Measurements from ENCODE around the gene TGM4.

The TGM4 gene

DNA sequence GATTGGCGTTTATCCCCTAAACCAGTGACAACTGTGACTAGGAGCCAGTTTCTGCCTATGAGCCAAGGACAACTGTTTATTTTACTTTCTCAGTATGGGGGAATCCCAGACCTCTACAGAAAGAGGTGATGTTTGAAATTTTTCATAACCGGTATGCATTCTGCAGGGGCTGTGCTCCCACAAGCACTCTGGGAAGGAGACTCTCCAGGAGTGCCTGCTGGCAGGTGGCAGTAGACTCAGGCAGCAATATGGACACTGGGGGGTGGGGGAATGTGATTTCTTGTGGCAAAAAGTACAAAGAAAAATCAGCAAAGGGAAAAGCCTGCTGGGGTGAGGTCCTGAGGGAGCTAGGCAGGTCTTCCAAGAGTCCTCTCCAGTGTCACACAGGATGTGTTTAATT is 5.9 kb downstream of the TGM4 start:
- no peak for DNase-seq (ENCODE audit: low spot score)

DNA sequence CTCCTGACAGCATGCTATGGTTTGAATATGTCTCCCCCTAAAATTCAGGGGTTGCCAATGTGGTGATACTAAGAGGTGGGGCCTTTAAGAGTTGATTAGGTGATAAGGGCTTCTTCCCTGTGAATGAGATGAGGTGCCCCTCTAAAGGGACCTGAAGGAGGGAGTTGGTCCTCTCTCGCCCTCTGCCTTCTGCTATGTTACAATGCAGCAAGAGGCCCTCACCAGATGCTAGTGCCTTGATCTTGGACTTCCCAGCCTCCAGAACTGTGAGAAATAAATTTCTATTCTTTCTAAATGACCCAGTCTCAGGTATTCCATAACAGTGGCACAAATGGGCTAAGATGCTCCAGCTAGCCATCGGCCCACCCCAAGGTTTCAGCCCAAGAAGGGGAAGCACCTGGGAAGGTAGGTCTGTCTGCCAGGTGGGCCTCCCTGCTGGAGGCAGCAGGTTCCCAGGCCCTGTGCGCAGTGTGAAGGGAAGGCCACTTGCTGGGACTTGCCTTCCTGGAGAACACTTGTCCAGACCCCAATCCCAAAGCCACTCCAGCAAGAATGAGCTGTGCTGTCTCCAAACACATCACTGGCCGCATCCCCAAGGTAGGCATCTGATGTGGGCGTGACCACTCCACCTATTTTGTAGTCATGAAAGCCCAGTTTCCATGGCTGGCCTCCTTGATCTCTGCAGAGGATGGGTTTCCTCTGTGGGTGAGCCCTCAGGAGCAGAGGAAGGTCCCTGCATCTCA is 9.0 kb downstream of the TGM4 start:
- DNase-seq (ENCODE audit: low spot score): no peak

DNA sequence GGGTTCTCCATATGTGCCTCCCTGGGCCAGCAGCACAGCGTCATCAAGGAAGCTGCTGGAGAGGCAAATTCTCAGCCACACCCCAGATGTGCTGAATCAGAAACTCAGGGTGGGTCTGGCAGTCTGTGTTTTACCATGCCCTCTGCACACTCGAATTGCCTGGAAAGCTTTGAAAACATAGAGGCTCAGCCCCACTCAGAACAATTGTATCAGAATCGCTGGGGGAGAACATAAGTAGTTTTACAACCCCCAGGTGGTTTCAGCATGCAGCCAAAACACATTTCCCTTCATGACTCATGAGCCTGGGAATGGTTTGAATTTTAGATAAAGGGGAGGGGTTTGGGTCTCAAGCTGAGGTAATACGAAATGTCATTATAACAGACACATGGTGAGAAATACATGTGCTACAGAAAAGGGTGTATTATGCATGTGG is 9.6 kb downstream of the TGM4 start:
- peak; percentile 86 for DNase-seq (ENCODE audit: low spot score)

DNA sequence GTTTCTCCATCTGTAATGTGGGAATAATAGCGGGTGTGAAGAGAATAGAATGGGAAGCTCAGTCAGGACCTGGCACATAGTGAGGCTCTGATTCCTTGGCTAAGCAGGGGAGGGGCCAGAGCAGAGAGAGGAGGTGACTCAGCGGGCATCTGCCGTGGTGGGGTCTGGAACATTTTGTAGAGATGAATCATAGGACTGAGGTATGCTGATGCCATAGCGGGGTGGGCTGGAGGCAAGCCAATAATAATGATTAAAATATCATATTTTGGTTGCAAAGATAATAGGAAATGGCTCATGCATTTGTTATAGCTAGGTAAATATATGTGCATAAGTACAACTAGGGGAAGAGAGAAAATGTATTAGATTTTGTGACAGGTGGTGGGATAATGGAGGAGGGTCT is 11.2 kb downstream of the TGM4 start:
- DNase-seq (ENCODE audit: low spot score): peak; percentile 95

DNA sequence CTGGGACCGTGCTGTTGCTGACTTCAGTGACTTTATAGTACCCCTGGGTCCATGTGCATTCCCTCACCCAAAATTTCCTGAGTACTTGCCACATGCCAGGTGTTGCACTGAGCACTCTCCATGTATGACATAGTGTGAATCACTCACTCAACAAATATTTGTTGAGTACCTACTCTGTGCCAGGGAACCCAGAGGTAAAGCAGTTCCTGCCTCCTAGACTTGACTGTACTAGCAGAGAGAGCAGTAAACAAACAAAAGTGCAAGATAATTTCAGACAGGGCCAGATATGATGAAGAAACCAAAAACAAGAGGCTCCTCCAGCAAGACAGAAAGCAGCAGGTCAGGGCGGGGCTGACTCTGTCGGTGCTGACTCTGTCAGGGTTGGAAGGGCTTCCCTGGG is 12.2 kb downstream of the TGM4 start:
- DNase-seq (ENCODE audit: low spot score): no peak

DNA sequence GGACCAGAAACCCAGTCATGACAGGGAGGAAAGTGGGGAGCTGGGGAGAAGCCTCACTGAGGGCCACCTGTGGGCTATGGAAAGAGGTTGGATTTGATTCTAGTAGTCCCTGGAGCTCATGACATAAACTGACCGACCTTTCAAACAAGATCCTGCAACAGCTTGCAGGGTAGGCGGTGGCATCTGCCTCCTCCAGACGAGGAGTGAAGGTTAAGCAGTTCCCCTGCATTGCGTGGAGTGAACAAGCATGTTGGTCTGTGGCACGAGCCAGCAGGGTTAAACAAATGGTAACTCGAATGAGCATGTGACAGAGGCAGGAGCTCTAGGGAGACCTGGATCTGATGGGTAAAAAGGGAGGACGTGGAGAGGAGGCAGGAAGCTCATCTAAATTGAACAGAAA is 12.7 kb downstream of the TGM4 start:
- no peak for DNase-seq (ENCODE audit: low spot score)

DNA sequence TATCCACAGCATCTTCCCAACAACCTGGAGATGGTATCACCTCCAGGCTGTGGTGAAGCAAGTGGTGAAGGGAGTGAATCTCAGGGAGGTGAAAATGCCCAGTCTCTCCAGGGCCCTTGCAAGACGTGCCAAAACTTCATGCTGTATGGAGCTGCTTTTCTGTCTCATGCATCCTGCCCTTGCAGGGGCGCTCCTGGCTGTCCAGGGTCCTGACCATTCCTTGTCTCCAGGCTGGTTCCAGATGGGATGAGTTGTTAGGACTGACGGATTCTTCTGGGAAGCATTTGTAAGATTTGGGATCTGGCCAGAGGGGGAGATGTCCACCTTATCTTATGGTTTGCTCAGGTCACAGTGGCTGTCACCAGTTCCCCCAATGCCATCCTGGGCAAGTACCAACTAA is 15.8 kb downstream of the TGM4 start:
- DNase-seq (ENCODE audit: low spot score): no peak

DNA sequence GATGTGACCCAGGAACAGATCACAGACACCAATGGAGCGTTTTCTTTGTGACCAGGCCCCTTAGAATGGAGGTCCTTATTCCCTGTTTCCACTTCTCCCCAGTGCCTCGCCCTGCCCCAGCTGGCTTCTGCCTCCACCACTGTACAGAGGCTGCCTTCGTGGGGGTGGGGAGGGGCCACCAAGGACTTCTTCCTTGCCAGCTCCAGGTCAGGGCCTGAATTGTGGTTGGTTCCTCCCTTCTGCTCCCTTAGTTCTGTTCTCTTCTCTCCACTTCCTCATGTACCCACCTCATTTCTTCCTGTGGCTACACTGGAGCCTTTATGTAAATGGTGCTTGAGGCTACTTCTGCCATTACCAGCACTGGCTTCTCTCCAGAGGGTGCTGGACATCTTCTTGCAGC is 16.4 kb downstream of the TGM4 start:
- no peak for DNase-seq (ENCODE audit: low spot score)

DNA sequence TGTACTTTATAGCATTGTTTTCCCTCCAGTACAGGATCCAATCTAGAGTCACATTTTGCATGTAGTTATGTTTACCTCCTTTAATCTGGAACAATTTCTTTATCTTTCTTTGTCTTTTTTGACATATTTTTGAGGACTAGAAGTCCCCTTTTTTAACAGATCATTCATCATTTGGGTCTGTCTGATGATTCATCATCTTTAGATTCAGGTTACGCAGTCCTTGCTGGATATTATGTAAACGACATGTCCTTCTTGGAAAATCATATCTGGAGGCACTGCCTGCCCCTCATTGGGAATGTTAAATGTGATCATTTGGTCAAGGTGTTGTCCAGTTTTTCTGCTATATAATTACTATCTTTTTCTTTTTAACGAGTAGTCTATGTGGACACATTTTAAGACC is 18.3 kb downstream of the TGM4 start:
- DNase-seq (ENCODE audit: low spot score): no peak

DNA sequence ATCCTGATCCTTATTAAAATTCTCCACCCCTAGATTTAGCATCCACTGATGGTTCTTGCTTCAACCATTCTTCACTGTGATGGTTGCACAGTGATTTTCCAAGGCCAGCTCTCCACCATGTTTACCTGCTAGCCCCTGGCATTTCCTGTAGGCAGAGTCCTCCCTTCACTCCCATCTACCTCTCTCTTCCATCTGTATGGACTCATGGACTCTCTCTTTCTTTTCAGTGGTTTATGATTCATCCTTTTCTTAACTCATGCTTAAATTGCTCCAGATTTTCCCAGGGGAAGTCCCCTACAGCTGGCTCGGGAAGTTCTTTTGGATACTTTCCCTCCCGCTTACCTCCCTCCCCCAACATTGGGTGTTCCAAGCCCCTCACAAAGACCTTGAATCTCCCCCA is 18.7 kb downstream of the TGM4 start:
- peak; percentile 61 for DNase-seq (ENCODE audit: low spot score)

DNA sequence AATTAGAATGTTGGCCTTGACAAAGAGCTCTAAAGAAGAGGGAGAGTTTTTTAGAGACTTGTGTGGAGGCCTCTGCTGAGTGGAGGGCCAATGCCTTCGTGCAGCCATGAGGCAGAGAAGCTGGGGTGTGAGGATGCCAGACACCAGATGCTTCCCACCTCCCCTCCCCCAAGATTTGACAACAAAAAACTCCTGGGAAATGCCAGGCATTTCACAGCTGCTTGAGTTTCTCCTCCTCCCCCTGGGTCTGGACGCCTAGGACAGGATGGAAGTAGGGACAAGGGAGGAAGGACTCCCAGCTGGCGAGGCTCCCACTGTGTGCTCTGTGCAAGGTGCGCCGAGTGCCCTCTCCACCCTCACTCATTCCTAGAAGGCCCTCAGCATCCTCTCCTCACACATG is 20.1 kb downstream of the TGM4 start:
- DNase-seq (ENCODE audit: low spot score): no peak

DNA sequence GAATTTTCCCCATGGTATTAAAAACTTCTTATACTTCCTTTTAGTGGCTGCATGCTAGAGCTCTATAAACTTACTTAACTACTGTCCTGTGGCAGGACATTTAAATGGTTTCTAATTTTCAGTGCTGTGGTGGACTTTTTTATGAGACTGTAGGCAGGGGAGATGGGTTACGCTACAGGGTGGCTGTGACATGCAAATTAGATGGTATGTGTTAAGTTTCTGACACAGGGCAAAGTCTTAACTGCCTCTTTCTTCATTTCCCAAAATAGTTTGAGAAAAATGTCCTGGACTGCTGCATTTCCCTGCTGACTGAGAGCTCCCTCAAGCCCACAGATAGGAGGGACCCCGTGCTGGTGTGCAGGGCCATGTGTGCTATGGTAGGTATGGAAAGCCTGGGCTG is 22.0 kb downstream of the TGM4 start:
- no peak for DNase-seq (ENCODE audit: low spot score)

DNA sequence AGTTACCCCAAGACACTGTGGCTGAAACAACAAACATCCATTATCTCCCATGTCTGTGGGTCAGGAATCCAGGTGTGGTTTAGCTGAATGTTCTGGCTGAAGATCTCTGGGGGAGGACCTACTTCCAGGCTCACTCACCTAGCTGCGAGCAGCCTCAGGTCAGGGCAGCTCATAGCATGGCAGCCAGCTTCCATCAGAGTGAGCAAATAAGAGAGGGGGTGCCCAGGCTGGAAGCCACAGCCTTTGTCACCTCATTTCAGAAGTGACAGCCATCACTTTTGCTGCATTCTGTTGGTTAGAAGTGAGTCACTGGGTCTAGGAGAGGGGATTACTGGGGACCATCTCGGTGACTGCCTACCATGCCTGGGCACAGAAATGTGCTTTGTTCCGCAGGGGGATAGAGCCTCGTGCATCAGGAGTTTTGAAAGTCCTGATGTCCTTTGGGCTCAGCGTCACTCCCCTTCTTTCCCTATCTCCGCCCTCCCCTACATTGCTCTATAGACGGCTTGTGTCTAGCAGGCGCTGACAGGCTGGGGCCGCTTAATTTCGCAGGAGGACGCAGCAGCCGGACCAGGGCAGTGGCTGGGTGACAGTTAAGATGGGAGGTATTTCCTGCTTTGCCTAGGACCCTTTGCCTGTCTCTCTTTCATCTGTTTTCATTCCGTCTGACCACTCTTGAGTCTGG is 25.4 kb downstream of the TGM4 start:
- no peak for DNase-seq (ENCODE audit: low spot score)

DNA sequence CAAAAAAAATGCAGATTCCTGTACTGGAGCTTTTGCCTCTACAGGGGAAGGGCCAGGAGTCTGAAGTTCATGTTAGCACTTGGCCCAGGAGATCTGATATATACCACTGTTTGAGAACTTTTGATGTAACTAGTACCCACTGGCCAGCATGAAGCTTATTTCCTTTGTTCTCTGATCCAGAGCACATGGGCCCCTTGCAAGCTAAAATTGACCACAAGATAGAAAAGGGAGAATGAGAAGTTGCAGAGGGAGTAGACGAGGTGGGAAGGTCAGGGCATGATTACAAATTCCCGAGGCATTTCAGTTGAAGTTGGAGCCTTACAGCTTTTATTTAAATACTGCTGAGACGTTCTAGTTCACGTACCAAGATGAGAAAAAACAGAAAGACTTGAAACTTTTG is 28.2 kb downstream of the TGM4 start:
- no peak for DNase-seq (ENCODE audit: low spot score)

DNA sequence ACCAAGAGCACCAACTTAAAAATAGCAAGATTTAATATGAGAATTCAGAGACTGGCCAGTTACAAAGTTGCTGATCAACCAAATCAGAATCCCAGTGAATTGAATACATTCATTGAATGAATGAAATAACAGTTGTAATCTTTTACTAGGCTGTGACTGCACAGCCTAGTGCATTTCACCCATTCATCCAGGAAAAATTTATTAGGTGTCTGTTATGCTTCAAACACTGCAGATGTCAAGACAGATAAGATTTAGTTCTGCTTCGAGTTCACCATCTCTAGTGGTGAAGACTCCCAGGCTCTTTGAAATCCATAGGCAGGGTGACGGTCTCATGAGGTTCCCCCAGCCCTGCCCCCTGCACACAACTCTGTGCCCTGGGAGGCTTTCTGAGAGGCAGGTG is 28.9 kb downstream of the TGM4 start:
- no peak for DNase-seq (ENCODE audit: low spot score)

DNA sequence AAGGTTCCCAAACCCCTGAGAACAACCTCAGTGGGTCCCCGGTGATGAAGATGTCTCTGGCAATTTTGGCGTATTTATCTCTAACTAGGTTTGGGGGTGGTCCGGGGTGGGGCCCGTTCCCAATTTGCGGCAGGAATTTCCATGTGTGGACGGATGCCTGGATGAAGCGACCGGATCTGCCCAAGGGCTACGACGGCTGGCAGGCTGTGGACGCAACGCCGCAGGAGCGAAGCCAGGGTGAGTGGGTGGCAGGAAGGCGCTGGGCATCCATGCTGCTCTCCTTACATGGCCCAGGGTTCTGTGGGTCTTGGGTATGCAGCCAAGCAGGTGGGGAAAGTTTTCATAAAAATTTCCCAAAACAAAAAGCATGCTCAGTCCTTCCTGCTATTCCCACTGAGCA is 29.3 kb downstream of the TGM4 start:
- DNase-seq (ENCODE audit: low spot score): no peak

DNA sequence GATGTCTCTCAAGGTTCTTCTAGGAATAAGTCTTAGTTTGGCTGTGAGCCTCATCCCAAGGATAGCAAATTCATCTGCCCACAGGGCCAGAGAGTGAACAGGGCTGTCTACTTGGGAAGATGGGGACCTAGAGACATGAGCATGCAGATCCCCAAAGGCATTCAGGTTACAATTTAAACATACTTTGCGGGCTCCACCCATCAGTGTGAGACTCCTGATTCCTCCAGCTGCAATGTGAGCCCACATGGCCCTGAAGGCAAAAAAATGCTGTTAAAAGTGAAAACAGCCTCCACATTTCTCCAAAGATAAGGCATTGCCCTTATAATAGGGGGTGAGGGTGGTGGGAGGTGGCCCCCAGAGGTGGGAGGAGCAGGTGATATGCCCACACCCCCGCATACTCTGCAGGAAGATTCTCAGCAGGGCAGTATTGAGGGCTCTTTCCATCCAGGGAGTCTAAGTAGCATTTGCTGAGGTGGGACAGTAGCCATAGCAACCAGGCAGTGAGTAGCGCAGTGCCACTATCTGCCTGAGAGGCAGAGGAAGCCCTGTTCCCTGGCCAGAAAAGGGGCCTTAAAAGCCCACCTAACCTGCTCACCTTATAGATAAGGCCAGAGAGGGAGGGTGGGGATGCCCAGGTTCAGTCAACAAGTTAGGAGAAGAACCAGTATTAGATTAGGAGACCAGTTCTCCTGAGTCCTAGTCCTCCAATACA is 31.2 kb downstream of the TGM4 start:
- DNase-seq (ENCODE audit: low spot score): no peak

DNA sequence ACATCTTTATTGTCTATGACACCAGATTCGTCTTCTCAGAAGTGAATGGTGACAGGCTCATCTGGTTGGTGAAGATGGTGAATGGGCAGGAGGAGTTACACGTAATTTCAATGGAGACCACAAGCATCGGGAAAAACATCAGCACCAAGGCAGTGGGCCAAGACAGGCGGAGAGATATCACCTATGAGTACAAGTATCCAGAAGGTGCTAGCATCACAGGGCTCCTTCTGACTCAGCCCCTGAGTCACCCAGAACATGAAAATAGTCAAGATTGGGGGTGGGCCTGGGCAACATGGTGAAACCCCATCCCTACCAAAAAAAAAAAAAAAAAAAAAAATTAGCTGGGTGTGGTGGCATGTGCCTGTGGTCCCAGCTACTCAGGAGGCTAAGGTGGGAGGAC is 32.6 kb downstream of the TGM4 start:
- no peak for DNase-seq (ENCODE audit: low spot score)

DNA sequence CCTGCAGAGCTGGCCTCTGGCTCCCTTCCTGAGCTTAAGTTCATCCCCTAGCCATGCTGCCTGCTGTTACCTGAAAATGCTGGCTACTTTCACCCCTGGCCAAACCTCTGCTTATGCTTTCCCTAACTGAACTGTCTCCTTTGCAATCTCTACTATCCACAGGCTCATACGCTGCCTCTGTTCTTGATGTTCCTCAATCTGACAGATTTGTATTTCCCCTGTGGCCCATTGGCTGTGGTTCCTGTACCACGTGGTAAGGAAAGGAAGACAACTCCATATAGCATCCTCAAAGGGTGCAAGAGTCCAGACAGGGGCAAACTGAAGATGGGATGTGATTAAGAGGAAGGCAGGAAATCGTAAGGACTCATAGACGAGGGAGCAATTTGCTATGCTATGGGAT is 33.2 kb downstream of the TGM4 start:
- no peak for DNase-seq (ENCODE audit: low spot score)

DNA sequence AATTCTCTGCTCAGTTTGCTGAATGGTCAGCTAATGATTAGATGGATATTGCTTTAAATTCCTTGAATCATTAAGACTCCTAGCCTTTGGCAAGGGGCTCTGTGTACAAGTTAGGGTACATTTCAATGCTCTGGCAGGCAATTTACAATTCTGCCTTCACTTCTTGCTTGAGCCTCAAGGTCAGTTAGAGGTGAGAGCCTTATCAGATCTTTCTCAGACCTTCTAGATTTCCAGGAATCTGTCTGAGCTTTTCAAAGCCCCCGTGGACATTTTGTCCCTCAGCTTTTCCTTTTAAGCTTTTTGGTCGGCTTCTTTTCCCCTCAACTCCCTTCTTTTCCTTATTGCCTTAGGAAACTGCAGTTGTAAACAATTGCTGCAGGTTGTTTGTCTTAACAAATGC is 34.7 kb downstream of the TGM4 start:
- DNase-seq (ENCODE audit: low spot score): no peak

DNA sequence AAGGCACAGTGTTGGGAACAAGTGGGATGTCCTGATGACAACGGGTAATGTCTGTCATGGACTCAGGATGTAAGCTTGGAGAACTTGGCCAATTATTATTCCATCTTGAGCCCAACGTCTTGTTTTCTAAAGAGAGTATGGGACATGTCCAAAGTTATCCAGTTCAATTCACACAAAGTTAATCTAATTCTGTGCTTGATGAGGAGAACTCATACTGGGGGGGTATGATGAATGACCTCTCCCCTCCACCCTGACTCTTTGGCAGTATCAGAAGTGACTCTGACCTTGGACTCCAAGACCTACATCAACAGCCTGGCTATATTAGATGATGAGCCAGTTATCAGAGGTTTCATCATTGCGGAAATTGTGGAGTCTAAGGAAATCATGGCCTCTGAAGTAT is 36.3 kb downstream of the TGM4 start:
- no peak for DNase-seq (ENCODE audit: low spot score)

DNA sequence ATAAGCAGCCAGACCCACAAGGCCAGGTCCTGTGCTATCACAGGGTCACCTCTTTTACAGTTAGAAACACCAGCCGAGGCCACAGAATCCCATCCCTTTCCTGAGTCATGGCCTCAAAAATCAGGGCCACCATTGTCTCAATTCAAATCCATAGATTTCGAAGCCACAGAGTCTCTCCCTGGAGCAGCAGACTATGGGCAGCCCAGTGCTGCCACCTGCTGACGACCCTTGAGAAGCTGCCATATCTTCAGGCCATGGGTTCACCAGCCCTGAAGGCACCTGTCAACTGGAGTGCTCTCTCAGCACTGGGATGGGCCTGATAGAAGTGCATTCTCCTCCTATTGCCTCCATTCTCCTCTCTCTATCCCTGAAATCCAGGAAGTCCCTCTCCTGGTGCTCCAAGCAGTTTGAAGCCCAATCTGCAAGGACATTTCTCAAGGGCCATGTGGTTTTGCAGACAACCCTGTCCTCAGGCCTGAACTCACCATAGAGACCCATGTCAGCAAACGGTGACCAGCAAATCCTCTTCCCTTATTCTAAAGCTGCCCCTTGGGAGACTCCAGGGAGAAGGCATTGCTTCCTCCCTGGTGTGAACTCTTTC is 39.6 kb downstream of the TGM4 start:
- DNase-seq (ENCODE audit: low spot score): peak; percentile 82

DNA sequence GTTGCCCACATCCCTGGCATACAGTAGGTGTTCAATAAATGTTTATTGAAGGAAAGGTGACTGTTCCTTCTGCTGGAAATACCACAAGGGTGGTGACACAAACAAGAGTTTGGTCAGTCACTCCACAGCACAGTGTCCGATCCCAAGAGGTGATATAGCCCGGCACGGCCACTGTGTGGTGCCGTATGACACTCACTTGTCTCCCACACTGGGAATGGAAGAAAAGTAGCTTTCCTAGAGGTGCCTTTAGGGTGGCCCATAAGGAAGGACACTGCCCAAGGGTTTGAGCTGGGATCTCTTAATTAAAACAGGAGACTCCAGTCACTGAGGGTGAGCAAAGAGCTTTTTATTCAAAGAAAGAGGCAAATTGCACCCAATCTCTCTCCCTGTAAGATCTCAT is 40.5 kb downstream of the TGM4 start:
- DNase-seq (ENCODE audit: low spot score): peak; percentile 41

Data from AG08395 (cell line).